ENCODE data around the gene ZMYND11.
"Not testable (repeated sequence)": the region's sequence is repeated elsewhere in the genome, so short reads cannot be mapped to it uniquely, and the experiment has no call there.

The ZMYND11 gene

DNA sequence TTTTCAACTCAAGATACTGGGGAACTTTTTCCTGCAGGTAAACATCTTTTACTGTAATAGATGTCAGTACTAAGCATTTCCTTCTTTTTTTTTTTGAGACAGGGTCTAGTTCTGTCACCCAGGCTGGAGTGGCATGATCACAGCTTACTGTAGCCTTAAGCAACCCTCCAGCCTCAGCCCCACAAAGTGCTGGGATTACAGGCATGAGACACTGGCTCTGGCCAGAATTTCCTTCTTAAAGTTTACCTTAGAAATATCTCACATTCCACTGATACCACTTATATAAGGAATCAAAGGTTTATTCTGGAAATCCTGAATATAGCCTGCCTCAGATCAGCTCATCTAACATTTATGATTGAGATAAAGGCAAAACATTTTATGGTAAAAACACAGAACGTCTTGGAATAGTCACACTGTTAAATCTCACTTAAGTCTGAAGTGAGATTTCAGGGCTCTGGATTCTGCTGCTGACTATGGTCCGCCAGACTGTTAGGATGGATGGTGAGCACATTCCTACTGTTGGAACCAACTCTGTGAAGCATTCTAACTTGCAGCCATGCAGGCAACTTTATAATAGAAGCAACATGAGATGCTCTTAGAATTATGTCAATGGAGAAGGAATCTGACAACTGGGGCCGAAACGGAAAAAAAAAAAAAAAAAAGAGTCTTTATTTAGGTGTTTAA lies 151.9 kb downstream of the ZMYND11 start:
- no peak for DNase-seq

DNA sequence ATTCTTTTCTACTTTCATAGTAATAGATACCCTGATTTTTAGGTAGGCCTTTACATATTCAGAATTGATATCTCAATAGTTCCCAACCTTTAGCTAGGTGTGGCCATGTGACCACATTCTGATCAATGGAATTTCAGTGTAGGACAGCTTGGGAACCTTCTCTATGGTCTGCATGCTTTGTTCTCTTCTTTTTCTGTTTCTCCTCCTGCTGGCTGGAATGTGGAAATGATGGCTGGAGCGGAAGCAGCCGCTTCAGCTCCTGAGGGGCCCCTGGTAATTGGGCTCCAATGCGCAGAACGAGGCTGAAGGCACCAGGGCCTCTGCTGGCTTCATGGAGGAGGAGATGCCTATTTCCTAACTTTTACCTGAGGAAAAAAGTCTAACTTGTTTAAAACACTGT lies 152.6 kb downstream of the ZMYND11 start:
- DNase-seq = no peak

DNA sequence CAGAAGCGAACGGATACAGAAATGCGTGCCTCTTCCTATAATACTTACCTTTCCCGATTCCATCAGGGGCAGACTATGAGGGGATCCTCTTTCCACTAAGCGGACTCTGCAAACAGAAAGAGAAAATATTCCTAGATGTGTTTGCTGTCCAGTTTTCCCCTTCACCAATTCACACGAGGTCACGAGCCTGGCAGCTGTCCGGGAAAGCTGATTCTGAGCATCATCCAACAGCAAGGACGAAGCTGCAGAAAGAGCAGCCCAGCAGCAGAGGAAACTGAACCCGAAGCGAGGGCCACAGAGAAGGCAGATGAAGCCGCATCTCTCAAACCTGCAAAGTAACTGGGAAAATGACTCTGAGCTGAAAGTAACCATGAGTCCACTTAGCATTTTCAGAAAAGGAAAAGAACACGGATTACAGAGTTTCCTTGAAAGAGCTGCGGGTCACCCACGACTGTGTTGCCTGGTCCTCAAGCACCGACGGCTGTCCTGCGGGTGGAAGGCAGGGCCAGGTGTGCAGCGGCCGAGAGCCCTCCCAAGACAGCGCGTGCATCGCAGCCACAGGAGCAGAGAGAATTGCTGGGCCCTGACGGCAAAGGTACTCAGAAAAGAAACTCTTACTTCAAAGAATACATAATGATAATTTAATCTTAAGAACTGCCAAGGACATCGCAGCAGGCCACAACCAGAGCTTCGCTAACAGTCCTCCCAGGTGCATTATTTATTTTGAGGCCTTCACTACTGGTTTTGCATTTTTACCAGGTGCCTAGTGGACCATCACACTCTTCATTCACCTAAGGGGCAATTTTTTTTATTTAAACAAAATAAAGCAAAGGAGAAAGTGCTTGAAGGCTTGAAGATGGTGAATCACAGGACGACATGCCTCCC lies 153.3 kb downstream of the ZMYND11 start:
- no peak for DNase-seq

DNA sequence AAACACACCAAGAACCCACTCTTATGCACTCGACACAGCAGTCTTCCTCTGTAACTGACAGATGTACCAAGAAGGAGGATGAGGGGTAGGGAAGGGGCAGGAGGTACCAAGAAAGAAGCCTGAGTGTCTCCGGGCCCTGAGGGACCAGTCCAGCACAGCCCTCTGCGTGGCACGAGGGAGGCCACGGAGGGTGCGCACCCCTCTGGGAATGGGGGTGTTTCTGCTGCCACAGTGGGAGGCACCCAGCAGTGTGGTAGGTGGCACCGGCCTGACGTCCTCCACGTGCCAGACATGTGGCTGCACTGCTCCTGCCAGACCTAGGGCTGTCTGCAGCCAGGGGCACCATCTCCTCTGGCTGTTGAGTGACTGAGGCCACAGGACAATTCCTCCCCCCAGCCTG lies 154.3 kb downstream of the ZMYND11 start:
- no peak for DNase-seq

DNA sequence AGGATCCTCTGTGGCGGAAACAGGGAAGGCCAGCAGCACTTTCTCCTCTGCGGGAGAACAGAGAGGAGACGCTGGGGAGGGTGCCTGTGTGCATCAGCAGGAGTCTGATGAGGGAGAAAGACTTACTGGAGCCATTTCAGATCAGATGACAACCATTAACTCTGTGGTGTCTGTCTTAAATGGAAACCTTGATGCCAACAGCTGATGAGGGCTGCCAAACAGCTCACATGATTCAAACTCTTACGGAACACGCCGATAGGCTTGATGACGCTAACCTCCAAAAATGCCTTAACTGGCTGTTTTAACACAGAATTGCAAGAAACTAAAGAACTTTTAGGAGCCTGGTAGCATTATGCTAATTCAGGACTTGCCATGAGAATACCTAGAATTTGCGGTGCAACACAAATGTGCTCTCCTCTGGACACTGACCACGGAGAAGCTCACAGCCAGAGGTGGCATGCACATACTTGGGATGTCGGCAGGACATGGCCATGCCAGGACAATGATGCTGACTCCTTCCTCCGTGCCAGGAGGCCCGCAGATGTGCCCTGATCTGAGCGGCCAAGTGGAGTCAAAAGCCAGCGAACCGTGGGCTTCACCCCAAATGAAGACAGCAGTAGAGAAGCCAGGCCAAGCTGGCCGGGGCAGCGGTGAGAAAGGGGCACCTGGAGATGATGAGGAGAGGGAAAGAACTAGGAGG lies 154.9 kb downstream of the ZMYND11 start:
- DNase-seq = no peak

DNA sequence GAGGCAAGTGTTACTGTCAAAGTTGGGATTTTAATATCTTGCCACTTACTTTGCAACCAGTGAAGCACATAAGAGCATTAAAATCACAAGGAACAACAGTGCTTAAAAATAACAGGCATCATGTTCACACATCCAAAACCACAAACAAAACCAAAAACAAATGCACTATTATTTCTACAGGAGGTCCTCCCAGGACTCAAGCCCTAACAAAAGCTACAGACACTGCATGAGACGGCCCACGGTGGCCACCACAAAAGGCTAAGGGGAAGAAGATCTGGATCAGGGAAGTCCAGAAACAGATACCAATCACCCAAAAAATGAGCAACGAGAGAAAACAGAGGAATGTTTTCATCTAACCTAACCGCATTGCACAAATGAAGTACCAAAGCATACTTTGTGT lies 158.4 kb downstream of the ZMYND11 start:
- DNase-seq = no peak

DNA sequence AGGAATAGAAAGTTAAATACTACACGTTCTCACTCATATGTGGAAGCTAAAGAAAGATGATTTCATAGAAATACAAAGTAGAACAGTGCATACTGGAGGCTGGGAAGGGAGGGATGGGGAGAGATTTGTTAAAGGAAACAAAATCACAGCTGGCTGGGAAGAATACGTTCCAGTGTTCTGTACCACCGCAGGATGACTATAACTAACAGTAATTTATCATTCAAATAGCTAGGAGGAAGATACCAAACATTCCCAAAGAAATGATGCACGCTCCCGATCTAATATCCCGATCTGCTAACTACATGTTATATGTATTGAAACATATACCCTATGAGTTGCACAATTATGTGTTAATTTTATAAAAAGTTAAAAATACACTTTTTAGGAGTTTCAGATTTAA lies 162.3 kb downstream of the ZMYND11 start:
- DNase-seq = no peak

DNA sequence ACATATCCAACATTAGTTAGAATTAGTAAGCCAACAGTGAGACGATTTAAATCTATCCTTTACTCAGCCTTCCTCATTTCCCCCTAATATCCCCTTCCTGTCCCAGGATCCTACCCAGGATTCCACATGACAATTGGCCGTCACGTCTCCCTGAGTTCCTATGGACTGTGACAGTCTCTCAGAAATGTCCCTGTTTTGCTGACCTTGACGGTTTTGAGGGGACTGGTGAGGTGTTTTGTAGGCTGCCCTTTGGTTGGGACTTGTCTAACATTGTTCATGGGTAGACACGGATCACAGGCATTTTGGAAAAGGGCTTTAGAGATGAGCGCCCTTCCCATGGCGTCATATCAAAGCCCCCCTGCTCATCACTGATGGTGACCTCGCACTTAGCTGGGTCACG lies 162.8 kb downstream of the ZMYND11 start:
- no peak for DNase-seq

DNA sequence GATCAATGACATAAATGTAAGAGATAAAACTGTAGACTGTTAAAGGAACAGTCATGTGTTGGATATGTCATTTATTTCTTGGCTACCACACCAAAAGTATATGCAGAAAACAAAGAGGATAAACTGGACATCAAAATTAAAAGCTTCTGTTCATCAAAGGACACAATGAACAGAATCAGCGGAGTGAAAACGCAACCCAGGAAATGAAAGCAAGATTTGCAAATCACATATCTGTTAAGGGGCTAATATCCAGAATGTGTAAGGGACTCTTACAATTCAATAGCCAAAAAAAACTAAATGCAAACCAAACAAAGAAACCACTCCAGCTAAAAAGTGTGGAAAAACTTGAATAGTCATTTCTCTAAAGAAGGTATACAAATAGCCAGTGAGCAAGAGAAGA lies 164.3 kb downstream of the ZMYND11 start:
- DNase-seq = no peak

DNA sequence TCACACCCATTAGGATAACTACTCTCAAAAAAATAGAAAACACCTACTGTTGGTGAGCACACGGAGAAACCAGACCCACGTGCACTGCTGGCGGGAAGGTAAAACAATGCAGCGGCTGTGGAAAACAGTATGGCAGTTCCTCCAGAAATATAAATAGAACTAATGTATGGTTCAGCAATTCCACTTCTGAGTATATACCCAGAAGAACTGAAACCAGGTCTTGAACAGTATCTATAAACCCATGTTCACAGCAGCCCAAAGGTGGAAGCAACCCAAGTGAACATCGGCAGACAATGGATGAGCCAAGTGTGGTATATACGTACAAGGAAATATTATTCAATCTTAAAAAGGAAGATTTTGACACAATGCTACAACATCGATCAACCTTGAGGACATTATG lies 164.7 kb downstream of the ZMYND11 start:
- no peak for DNase-seq

DNA sequence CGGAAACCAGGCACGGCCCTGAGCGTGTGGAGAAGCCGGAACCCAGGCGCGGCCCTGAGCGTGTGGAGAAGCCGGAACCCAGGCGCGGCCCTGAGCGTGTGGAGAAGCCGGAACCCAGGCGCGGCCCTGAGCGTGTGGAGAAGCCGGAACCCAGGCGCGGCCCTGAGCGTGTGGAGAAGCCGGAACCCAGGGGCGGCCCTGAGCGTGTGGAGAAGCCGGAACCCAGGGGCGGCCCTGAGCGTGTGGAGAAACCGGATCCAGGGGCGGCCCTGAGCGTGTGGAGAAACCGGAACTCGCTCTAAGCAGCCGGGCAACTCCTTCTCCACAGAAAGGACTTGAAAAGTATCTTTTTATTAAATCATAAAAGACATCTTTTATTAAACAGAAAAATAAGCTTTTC lies 165.3 kb downstream of the ZMYND11 start:
- not testable (repeated sequence) for DNase-seq

DNA sequence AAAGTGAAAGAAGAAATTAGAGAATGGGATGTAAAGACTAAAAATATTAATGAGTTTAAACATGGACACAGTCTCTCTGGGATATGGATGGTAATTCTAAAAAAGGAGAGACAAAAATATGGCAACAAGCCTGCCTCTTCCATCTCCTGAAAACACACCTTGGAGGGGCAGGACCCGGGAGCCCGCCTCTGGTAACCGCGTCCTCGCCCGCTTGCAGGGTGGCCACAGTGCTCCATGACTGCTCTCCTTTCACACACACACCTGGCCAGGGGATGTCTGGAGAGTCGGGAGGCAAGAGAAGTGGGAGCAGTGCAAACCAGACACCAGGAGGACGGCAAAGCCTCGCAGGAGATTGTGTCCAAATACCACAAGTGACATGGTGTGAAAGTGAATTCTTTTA lies 166.3 kb downstream of the ZMYND11 start:
- DNase-seq = no peak

Data from midbrain (tissue), 1 donor.